Renal cortical epithelial cell (primary cell): ENCODE measurements around the gene CNIH2. TPM values are rescaled to one million over a fixed set of nuclear protein-coding genes. Genes with fewer than 3 reads are reported as not detected.

ENCODE experiments used
- DNase-seq: peaks from one replicate; pipeline ENCODE4 v3.0.0-alpha.2; 2011; ENCODE audit warnings: low read depth
- total RNA-seq: library from RNA; depleted of rRNA; stranded (reverse); fragments of >200 nt; gene quantifications from 2 replicates; pipeline ENCODE4 v1.2.3, GENCODE V29; 2014

The CNIH2 gene
- total RNA-seq, 1 donor from 2014 or later: 0.15 TPM

GRCh38 chr11:66329165-66329673 lies 51.2 kb downstream of the CNIH2 start:
- DNase-seq: no peak

DNA sequence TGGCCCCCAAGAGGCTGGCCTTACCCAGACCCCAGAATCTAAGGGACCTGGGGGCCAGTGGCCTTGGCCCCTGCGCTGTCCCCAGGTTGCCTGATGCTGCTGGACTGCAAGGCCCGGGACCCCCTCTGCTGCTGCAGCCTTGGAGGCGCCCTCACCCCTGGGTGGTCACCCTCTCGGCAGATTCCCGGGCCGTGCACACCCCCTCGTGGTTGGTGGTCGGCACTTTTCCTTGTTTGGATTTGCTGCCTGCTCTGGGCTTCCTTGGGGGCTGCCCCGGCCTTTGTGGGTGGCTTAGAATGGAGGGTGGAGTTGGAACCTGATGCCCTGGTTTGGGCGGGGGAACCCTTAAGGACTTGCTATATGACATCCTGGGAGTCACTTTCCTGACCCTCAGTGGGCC lies 53.0 kb downstream of the CNIH2 start:
- DNase-seq: no peak

DNA sequence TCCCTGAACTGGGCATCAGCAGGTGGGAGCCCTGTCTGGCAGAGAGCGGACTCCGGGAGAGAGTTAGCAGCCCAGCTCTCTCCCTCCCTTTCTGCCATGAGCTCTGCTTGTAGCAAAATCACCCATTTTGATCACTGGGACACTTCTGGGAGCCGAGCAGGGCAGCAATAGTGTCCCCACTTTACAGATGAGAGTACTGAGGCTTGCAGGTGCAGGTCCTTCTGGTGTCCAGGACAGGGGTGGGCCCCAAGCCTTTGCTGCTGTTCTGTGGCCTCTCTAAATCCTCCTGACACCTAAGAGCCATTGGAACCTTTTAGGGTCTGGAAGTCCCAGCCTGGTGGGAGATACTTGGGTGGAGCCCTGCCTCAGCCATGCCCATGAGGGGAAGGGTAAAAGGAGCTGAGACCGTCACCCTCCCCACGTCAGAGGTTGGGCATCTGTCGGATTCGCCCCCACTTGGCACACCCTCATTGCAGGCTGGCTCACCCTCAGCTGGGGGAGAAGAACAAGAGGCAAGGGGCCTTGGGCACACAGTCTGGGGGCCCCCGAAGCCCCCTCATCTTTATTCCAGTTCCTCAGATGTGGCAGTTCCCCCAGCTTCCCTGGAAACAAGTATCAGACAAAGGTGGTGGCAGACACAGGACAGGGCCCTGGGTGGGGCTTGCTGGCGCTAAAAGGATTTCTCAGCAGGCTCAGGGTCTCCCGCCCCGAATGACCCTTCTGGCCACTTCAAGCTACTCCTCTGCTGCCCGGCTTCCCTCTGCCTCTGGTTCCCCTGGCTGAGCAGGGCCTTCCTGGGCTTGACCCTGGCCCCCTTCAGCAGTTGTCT lies 53.8 kb downstream of the CNIH2 start:
- no peak for DNase-seq

GRCh38 chr11:66332371-66333219 lies 54.6 kb downstream of the CNIH2 start:
- DNase-seq: no peak

- DNase-seq: no peak
These were observed 55.4 kb downstream of the CNIH2 start for GRCh38 chr11:66333220-66333877.

Other genes starting within 250 kb of the CNIH2 start
- 0.87 and 1.8 TPM in 2 replicates for gene GAL3ST3, start 229.0 kb upstream of the CNIH2 start, total RNA-seq
- 122 and 141 TPM in 2 replicates for gene SF3B2, start 225.8 kb upstream of the CNIH2 start, total RNA-seq
- gene PACS1, start 207.9 kb upstream of the CNIH2 start, total RNA-seq: 19.4 and 61.2 TPM in 2 replicates
- 12.0 and 33.4 TPM in 2 replicates for gene KLC2, start 20.5 kb upstream of the CNIH2 start, total RNA-seq
- gene RAB1B, start 9.5 kb upstream of the CNIH2 start, total RNA-seq: 87.3 and 140 TPM in 2 replicates
- gene YIF1A, start 11.0 kb downstream of the CNIH2 start, total RNA-seq: 87.7 and 166 TPM in 2 replicates
- 0.10 TPM in 1 of 2 replicates, not detected in the other for gene TMEM151A, start 13.7 kb downstream of the CNIH2 start, total RNA-seq
- gene CD248, start 38.9 kb downstream of the CNIH2 start, total RNA-seq: under 0.01 TPM in 1 of 2 replicates, not detected in the other
- 5.9 and 7.4 TPM in 2 replicates for gene RIN1, start 58.3 kb downstream of the CNIH2 start, total RNA-seq
- 50.1 and 74.1 TPM in 2 replicates for gene BRMS1, start 66.9 kb downstream of the CNIH2 start, total RNA-seq
- 20.7 and 32.2 TPM in 2 replicates for gene B4GAT1, start 69.5 kb downstream of the CNIH2 start, total RNA-seq
- 1.4 and 5.3 TPM in 2 replicates for gene SLC29A2, start 93.6 kb downstream of the CNIH2 start, total RNA-seq
- gene NPAS4, start 142.9 kb downstream of the CNIH2 start, total RNA-seq: not detected in 2 replicates
- 33.3 and 52.4 TPM in 2 replicates for gene MRPL11, start 160.7 kb downstream of the CNIH2 start, total RNA-seq
- gene PELI3, start 188.7 kb downstream of the CNIH2 start, total RNA-seq: 4.9 and 6.7 TPM in 2 replicates
- 73.6 and 95.2 TPM in 2 replicates for gene DPP3, start 202.3 kb downstream of the CNIH2 start, total RNA-seq
- 20.7 and 120 TPM in 2 replicates for gene BBS1, start 232.5 kb downstream of the CNIH2 start, total RNA-seq